Stomach smooth muscle (tissue), 2 donors: Measurements from ENCODE around the gene EIF6.

Source experiments
- H3K27ac ChIP-seq: one replicate; pipeline ENCODE4 v1.7.0; 2013; ENCODE audit warnings: mild to moderate bottlenecking, low read length, inconsistent platforms
- H3K27me3 ChIP-seq, 2 donors: one replicate each; pipeline ENCODE4 v1.7.0; 2013; ENCODE audit warnings: low read length in 2 of 2; ENCODE audit not compliant: insufficient read depth in 2 of 2, control insufficient read depth in 1 of 2
- H3K36me3 ChIP-seq, 2 donors: one replicate each; pipeline ENCODE4 v1.7.0; 2013; ENCODE audit warnings: low read length in 2 of 2; ENCODE audit not compliant: control insufficient read depth in 2 of 2, insufficient read depth in 2 of 2
- H3K4me1 ChIP-seq: one replicate; pipeline ENCODE4 v1.7.0; 2013; ENCODE audit warnings: low read length; ENCODE audit not compliant: control insufficient read depth, insufficient read depth
- H3K4me3 ChIP-seq, 2 donors: one replicate each; pipeline ENCODE4 v1.7.0; 2013; ENCODE audit warnings: low read length in 2 of 2
- H3K9ac ChIP-seq, 2 donors: one replicate each; pipeline ENCODE4 v1.7.0; 2013; ENCODE audit warnings: low read length in 2 of 2, mild to moderate bottlenecking in 1 of 2
- H3K9me3 ChIP-seq, 2 donors: one replicate each; pipeline ENCODE4 v1.7.0; 2013; ENCODE audit warnings: low read length in 2 of 2; ENCODE audit not compliant: control insufficient read depth in 2 of 2
- donor health status: healthy.
- donor health status: Pancreatic carcinoma.

The EIF6 gene

GRCh38 chr20:35286077-35286898 is 1.7 kb upstream of the EIF6 start:
- H3K4me1 ChIP-seq = peaks cover 16% of the 10 kb centered on the region
- H3K27me3 ChIP-seq = no peaks in the 10 kb centered on the region
- no peak overlapping the region for H3K4me3 ChIP-seq
- no peak overlapping the region for H3K27ac ChIP-seq
- no peak overlapping the region for H3K9ac ChIP-seq
- no peaks in the 10 kb centered on the region for H3K36me3 ChIP-seq
- no peaks in the 10 kb centered on the region for H3K9me3 ChIP-seq

GRCh38 chr20:35285806-35286076 is 1.2 kb upstream of the EIF6 start:
- no peak overlapping the region for H3K4me3 ChIP-seq
- peaks cover 0 to 2% of the 10 kb centered on the region in 2 donors for H3K36me3 ChIP-seq
- peaks cover 16% of the 10 kb centered on the region for H3K4me1 ChIP-seq
- no peak overlapping the region for H3K9ac ChIP-seq
- H3K27ac ChIP-seq = no peak overlapping the region
- H3K9me3 ChIP-seq = no peaks in the 10 kb centered on the region
- H3K27me3 ChIP-seq = no peaks in the 10 kb centered on the region

GRCh38 chr20:35284992-35285805 is 627 bp upstream of the EIF6 start:
- H3K9ac ChIP-seq = peak overlapping the region; percentile 91 to 94
- H3K27me3 ChIP-seq = no peaks in the 10 kb centered on the region
- no peaks in the 10 kb centered on the region for H3K9me3 ChIP-seq
- peak overlapping the region; percentile 53 for H3K27ac ChIP-seq
- peaks cover under 1 to 7% of the 10 kb centered on the region in 2 donors for H3K36me3 ChIP-seq
- H3K4me1 ChIP-seq = peaks cover 16% of the 10 kb centered on the region
- peak overlapping the region; percentile 90 for H3K4me3 ChIP-seq

GRCh38 chr20:35283441-35284266 is 918 bp downstream of the EIF6 start:
- Histone ChIP-seq H3K27me3 (no peaks in the 10 kb centered on the region), H3K9ac (peak overlapping the region; percentile 91 to 94), H3K4me3 (peak overlapping the region; percentile 90), H3K27ac (peak overlapping the region; percentile 53), H3K4me1 (peaks cover 17% of the 10 kb centered on the region), H3K36me3 (peaks cover 16 to 22% of the 10 kb centered on the region in 2 donors), H3K9me3 (no peaks in the 10 kb centered on the region)

GRCh38 chr20:35281506-35282101 is 3.0 kb downstream of the EIF6 start:
- Histone ChIP-seq H3K4me1 (peaks cover 30% of the 10 kb centered on the region), H3K27ac (no peak overlapping the region), H3K9me3 (no peaks in the 10 kb centered on the region), H3K27me3 (no peaks in the 10 kb centered on the region), H3K9ac (no peak overlapping the region), H3K36me3 (peaks cover 17 to 22% of the 10 kb centered on the region in 2 donors), H3K4me3 (no peak overlapping the region)

GRCh38 chr20:35280523-35280922 is 4.0 kb downstream of the EIF6 start:
- H3K4me1 ChIP-seq = peaks cover 35% of the 10 kb centered on the region
- H3K4me3 ChIP-seq = no peak overlapping the region
- H3K36me3 ChIP-seq = peaks cover 22 to 24% of the 10 kb centered on the region in 2 donors
- H3K9me3 ChIP-seq = no peaks in the 10 kb centered on the region
- H3K27me3 ChIP-seq = no peaks in the 10 kb centered on the region
- H3K9ac ChIP-seq = no peak overlapping the region
- no peak overlapping the region for H3K27ac ChIP-seq

GRCh38 chr20:35279533-35280174 is 4.9 kb downstream of the EIF6 start:
- no peak overlapping the region for H3K27ac ChIP-seq
- H3K36me3 ChIP-seq = peaks cover 22 to 25% of the 10 kb centered on the region in 2 donors
- H3K4me3 ChIP-seq = no peak overlapping the region
- no peaks in the 10 kb centered on the region for H3K9me3 ChIP-seq
- H3K4me1 ChIP-seq = peaks cover 35% of the 10 kb centered on the region
- no peaks in the 10 kb centered on the region for H3K27me3 ChIP-seq
- no peak overlapping the region for H3K9ac ChIP-seq

- no peaks in the 10 kb centered on the region for H3K9me3 ChIP-seq
- H3K9ac ChIP-seq = peak overlapping the region in 1 of 2 donors; percentile 21
- H3K36me3 ChIP-seq = peaks cover 22 to 29% of the 10 kb centered on the region in 2 donors
- H3K27me3 ChIP-seq = no peaks in the 10 kb centered on the region
- peak overlapping the region; percentile 80 for H3K27ac ChIP-seq
- H3K4me1 ChIP-seq = peaks cover 34% of the 10 kb centered on the region
- H3K4me3 ChIP-seq = no peak overlapping the region
These were observed 5.5 kb downstream of the EIF6 start for GRCh38 chr20:35279040-35279439.

- Histone ChIP-seq H3K9ac (peak within 1 kb of the TSS; percentile 85 to 94), H3K27ac (peak within 1 kb of the TSS; percentile 80), H3K9me3 (no peaks in the 10 kb centered on the region), H3K27me3 (no peaks in the 10 kb centered on the region), H3K36me3 (peaks cover 22 to 30% of the 10 kb centered on the region in 2 donors), H3K4me3 (peak within 1 kb of the TSS; percentile 88), H3K4me1 (peaks cover 26% of the 10 kb centered on the region)
These were observed 6.8 kb downstream of the EIF6 start, which contains the start of gene MMP24OS for GRCh38 chr20:35277531-35278395. Gene MMP24OS, minus strand, starts transcription at chr20:35278122. Its CDS starts 193 bp downstream, at chr20:35277929.
